IPS DF 6.9 (cell line): Measurements from ENCODE around the gene NKAIN2.
"Not testable (repeated sequence)": the region's sequence is repeated elsewhere in the genome, so short reads cannot be mapped to it uniquely, and the experiment has no call there.

ENCODE experiments used
- DNase-seq: peaks from one replicate; pipeline ENCODE4 v3.0.0-alpha.2; 2013; ENCODE audit warnings: low read depth, low spot score
- H3K27ac ChIP-seq: one replicate; pipeline ENCODE4 v1.5.1; 2013; ENCODE audit warnings: low read length, control low read depth
- H3K27me3 ChIP-seq: 2 replicates; pipeline ENCODE4 v1.6.1; 2013; ENCODE audit warnings: mild to moderate bottlenecking, low read length; ENCODE audit not compliant: control insufficient read depth, insufficient read depth
- H3K36me3 ChIP-seq: 2 replicates; pipeline ENCODE4 v1.6.1; 2013; ENCODE audit warnings: low read length; ENCODE audit not compliant: control insufficient read depth, insufficient read depth
- H3K4me1 ChIP-seq: 2 replicates; pipeline ENCODE4 v1.6.1; 2013; ENCODE audit warnings: low read length; ENCODE audit not compliant: control insufficient read depth, insufficient read depth
- H3K4me3 ChIP-seq: 2 replicates; pipeline ENCODE4 v1.5.1; 2013; ENCODE audit warnings: mild to moderate bottlenecking, low read length
- H3K9me3 ChIP-seq: 2 replicates; pipeline ENCODE4 v1.6.1; 2013; ENCODE audit warnings: low read length, inconsistent platforms; ENCODE audit not compliant: control insufficient read depth, insufficient read depth
- WGBS: extraction: QIAGEN DNeasy Blood & Tissue Kit; methylation state at CpG from one replicate; pipeline ENCODE4 v1.1.7; 2013; ENCODE audit warnings: mixed read lengths, missing lambda C conversion rate; ENCODE audit not compliant: insufficient read length, insufficient coverage; 5-methylcytosine and 5-hydroxymethylcytosine counted together

The NKAIN2 gene

DNA sequence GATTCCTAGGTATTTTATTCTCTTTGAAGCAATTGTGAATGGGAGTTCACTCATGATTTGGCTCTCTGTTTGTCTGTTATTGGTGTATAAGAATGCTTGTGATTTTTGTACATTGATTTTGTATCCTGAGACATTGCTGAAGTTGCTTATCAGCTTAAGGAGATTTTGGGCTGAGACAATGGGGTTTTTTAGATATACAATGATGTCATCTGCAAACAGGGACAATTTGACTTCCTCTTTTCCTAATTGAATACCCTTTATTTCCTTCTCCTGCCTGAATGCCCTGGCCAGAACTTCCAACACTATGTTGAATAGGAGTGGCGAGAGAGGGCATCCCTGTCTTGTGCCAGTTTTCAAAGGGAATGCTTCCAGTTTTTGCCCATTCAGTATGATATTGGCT is 363.6 kb downstream of the NKAIN2 start:
- H3K36me3 ChIP-seq, H3K9me3 ChIP-seq, DNase-seq, H3K27me3 ChIP-seq, H3K4me3 ChIP-seq, H3K27ac ChIP-seq, H3K4me1 ChIP-seq: not testable (repeated sequence)
- WGBS = no CpG with 5 or more reads among the region's 1 CpG

DNA sequence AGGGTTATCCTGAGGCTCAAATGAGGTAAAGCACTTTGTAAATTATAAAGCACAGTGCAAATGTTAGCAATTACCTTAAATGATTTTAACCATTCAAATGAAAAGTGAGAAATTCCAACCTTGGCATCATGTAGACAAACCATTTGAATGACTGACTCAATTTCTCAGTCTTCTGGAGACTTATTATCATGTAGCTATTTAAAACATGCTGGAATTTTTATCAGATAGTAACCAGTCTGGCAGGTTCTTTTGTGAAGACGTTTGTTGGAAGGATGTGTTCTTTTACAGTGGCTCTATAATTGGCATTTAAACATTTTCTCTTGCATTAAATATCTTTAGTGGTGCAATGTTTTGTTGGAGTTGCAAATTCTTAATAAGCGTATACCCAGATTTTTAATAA is 386.6 kb downstream of the NKAIN2 start:
- Histone ChIP-seq H3K27me3 (no peaks in the 10 kb centered on the region), H3K4me3 (no peak overlapping the region), H3K36me3 (no peaks in the 10 kb centered on the region), H3K4me1 (no peaks in the 10 kb centered on the region; the same call in 1 of the 2 replicates), H3K27ac (no peak overlapping the region), H3K9me3 (no peaks in the 10 kb centered on the region)
- WGBS = no CpG with 5 or more reads among the region's 2 CpGs
- no peak for DNase-seq

DNA sequence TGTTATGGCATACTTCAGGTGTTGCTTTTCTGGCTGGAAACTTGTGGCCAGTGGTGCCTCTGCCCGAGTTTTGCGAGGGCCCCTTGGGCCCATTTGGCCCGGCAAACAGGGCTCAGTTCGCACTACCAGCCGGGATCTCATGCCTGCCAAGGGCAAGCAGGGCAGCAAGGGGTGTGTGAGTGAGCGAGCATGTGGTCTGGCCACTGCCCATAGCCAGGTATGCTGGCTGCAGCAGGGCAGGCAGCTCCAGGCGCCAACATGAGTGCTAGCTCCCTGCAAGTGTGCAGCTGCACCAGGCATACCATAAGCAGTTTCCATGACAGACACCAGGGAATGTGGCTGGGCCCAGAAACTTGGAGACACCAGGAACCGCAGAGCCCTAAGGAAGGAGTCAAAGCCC is 389.5 kb downstream of the NKAIN2 start:
- Histone ChIP-seq H3K36me3 (no peaks in the 10 kb centered on the region), H3K4me1 (no peaks in the 10 kb centered on the region; the same call in 1 of the 2 replicates), H3K27me3 (no peaks in the 10 kb centered on the region), H3K4me3 (no peak overlapping the region), H3K27ac (no peak overlapping the region), H3K9me3 (no peaks in the 10 kb centered on the region)
- DNase-seq = no peak
- WGBS = no CpG with 5 or more reads among the region's 8 CpGs

DNA sequence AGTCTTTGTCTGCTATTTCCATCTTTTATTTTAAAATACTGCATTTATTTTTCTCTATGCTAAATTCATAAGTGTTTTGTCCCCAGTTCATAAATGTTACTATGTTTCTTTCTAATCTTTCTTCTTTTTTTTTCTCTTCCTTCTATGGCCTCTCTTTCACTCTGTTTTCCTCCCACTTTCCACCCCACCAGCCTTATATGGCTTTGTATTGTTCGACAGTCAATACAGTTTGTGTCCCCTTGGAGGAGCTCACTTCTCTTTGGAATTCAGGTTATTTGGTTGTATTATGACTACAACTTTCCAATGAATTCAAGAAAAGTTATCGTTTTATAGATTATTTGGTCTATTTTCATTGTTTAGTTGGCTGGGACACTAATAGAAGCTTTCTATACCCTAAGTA is 393.5 kb downstream of the NKAIN2 start:
- no peaks in the 10 kb centered on the region for H3K4me1 ChIP-seq
- H3K4me3 ChIP-seq = no peak overlapping the region
- H3K9me3 ChIP-seq = no peaks in the 10 kb centered on the region
- WGBS = no CpG with 5 or more reads among the region's 2 CpGs
- H3K27ac ChIP-seq = no peak overlapping the region
- no peaks in the 10 kb centered on the region for H3K27me3 ChIP-seq
- DNase-seq = no peak
- no peaks in the 10 kb centered on the region for H3K36me3 ChIP-seq

DNA sequence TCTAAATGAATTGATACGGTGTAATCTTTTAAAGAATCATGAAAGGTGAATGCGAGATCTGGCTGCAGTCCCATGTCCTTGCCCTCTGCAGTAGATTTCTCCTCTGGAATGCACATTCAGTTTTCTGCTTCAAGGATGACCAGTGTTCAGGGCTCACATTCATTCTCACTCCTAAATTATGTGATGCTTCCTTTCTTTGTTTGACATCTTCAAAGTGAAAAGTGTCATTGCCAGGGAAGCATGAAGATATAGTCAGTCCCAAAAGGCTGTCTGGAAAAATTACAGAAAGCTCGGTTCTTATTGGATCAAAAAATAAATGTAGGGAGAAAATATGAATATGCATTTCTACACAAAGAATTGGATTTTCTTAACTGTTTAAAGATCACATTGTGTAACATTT is 395.6 kb downstream of the NKAIN2 start:
- WGBS = no CpG with 5 or more reads among the region's 3 CpGs
- Histone ChIP-seq H3K4me1 (no peaks in the 10 kb centered on the region), H3K36me3 (no peaks in the 10 kb centered on the region), H3K27ac (no peak overlapping the region), H3K4me3 (no peak overlapping the region), H3K9me3 (no peaks in the 10 kb centered on the region), H3K27me3 (no peaks in the 10 kb centered on the region)
- DNase-seq = no peak

DNA sequence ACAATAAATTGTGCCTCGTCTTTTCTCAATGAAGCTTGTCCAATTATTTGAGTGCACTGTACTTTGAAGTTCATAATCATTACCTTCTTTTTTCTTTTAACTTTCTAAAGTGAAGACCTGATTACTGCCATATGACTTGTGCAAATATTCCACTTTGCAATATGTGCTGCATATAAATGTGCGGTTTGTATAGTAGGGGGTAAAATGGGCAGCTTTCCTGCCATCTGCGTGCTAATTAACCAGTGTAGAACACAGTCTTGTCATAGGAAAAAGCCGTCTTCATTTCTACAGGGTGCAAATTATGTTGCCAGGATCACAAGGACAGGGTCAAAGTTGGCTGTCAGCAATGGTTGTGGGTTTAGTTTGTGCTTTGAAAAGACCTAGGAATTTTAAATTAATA is 397.0 kb downstream of the NKAIN2 start:
- H3K36me3 ChIP-seq = no peaks in the 10 kb centered on the region
- no peak overlapping the region for H3K4me3 ChIP-seq
- DNase-seq = no peak
- no CpG with 5 or more reads among the region's 4 CpGs for WGBS
- no peaks in the 10 kb centered on the region for H3K27me3 ChIP-seq
- H3K9me3 ChIP-seq = no peaks in the 10 kb centered on the region
- no peak overlapping the region for H3K27ac ChIP-seq
- H3K4me1 ChIP-seq = no peaks in the 10 kb centered on the region

DNA sequence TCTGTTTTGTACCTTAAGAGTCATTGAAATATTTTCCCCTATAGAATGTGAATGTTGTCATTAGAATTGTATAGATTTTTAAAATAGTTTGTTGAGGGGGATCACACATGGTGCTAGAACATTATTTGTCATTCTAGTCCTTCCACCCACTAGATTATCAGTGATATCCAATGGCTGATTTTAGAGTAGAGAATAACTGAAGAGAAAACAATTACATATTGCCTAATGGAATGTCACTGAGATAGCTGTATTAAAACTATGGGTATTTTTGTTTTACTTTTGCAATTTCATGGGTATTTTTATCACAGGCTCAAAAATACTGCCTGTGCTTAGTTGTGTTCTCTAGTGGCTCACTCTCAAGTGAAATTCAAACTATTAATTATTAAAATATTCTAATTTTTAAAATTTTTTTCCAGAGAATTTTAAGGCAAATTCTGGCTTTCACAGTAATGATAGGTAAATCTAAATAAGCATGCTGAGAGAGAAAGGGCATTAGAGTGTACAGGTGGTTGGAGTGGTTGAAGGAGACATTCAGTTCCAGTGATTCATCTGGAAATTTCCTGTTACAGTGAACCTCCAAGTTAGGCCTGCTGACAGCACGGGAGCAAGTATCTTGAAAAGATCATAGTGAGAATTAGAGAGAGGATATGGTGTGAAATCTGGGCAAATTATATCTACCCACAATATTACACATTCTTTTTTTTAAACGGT is 399.6 kb downstream of the NKAIN2 start:
- no peak overlapping the region for H3K27ac ChIP-seq
- H3K36me3 ChIP-seq = no peaks in the 10 kb centered on the region
- H3K27me3 ChIP-seq = no peaks in the 10 kb centered on the region
- no peak for DNase-seq
- no peaks in the 10 kb centered on the region for H3K9me3 ChIP-seq
- H3K4me3 ChIP-seq = no peak overlapping the region
- whole genome bisulfite sequencing = no CpG with 5 or more reads among the region's 2 CpGs
- no peaks in the 10 kb centered on the region for H3K4me1 ChIP-seq

DNA sequence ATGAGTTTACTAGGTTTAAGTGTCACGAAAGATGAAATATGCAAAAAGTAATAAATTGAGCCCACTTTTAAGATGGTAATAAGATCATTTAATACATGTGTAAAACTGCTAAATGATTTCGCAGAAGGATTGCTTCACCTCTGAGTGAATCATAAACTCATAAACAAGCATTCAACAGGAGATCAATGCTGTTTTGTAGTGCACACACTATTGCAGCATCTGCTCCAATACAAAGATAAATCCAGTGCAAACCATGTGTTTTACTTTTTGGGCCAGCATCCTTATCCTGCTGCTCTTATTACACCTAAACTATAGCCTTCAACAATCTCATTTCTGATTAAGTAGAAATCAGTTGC is 400.1 kb downstream of the NKAIN2 start:
- no peaks in the 10 kb centered on the region for H3K27me3 ChIP-seq
- no peak for DNase-seq
- WGBS = no CpG with 5 or more reads among the region's 2 CpGs

DNA sequence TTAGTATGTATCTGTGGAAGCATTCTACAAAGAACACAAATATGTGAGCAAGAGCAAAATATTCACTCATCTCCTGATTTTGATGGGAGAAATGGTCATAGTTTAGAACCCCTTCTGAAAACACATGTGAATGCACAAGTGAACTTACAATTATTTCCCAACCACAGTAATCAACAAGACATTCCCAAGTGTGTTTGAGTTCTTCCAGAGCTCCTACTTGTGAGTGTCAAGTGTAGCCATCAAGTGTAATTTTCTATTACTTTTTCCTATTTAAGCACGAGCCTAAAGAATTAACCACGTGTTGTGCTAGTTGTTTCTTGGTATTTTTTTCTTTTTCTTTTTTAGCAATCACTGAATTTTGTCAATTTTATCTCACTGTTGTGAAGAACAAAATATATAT is 402.3 kb downstream of the NKAIN2 start:
- Histone ChIP-seq H3K36me3 (no peaks in the 10 kb centered on the region), H3K27me3 (no peaks in the 10 kb centered on the region), H3K27ac (no peak overlapping the region), H3K4me1 (no peaks in the 10 kb centered on the region), H3K9me3 (no peaks in the 10 kb centered on the region), H3K4me3 (no peak overlapping the region)
- no peak for DNase-seq
- no CpG with 5 or more reads among the region's 2 CpGs for WGBS

More for the DNA sequence above, 400.1 kb downstream of the NKAIN2 start:
- H3K27ac ChIP-seq = no peak overlapping the region
- H3K9me3 ChIP-seq = no peaks in the 10 kb centered on the region
- H3K4me1 ChIP-seq = no peaks in the 10 kb centered on the region
- H3K36me3 ChIP-seq = no peaks in the 10 kb centered on the region
- no peak overlapping the region for H3K4me3 ChIP-seq

DNA sequence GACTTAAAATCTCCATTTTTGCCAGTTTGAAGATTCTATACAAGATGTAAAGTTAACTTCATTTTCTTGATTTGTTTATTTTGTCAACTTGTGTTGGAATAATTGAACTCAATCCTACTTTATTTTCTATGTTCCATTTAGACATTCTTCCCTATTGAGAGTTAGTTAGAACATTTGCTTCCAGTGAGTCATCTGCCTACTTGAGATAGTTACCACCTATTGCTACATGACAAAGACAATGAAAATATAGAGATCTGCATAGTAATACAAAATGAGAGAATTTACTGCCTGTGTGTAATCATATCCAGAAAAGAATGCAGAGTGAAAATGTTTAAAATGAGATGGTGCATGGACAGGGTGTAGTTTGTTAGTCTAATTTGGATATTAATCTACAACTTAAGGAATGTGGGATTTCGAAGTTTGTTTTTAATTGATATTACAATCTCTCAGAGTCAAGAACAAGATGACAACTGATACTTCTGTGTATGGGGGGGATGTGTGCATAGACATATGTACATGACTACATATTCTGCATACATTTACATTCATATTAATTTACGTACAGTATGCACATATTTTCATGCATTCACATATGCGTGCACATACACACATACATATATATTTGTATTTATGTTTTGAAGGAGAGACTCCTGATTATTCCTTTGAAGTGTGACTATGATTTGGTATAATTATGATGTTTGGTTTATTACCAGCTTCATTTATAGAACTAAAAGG is 420.1 kb downstream of the NKAIN2 start:
- H3K4me1 ChIP-seq = no peaks in the 10 kb centered on the region
- H3K4me3 ChIP-seq = no peak overlapping the region
- WGBS = 100% methylated on average over 1 of the region's 3 CpGs
- no peak overlapping the region for H3K27ac ChIP-seq
- no peaks in the 10 kb centered on the region for H3K9me3 ChIP-seq
- H3K36me3 ChIP-seq = no peaks in the 10 kb centered on the region
- H3K27me3 ChIP-seq = no peaks in the 10 kb centered on the region
- DNase-seq = no peak

DNA sequence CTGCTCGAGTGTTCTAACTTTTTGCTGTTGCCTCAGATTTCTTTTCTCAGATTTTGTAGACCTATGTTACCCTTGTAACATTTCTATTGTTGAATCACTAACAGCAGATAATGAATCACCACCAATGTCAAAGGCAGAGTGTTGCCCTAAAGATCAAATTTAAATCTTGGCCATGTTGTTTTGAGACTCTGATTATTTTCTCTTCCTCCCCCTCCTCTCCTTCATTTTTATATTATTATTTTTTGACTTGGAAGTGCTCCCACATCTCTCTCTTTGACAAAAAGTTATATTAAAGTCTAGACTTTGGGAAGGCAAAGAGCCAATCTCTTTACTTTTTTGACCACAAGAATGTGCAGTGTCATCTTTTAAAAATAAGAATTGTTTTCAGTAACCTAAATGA is 422.7 kb downstream of the NKAIN2 start:
- no peaks in the 10 kb centered on the region for H3K36me3 ChIP-seq
- H3K9me3 ChIP-seq = no peaks in the 10 kb centered on the region
- H3K27ac ChIP-seq = no peak overlapping the region
- no peak for DNase-seq
- H3K4me1 ChIP-seq = no peaks in the 10 kb centered on the region
- no peak overlapping the region for H3K4me3 ChIP-seq
- H3K27me3 ChIP-seq = no peaks in the 10 kb centered on the region
- WGBS = no CpG with 5 or more reads among the region's 1 CpG
